Uterus (tissue), 2 donors: ENCODE measurements around the gene VSIG10L2.

ENCODE experiments used
- POLR2A ChIP-seq, 2 donors: fragments of 450-650 bp; IDR thresholded peaks; one replicate each; pipeline ENCODE4 v1.6.1; 2016; ENCODE audit warnings: antibody characterized with exemption in 2 of 2, mild to moderate bottlenecking in 1 of 2, moderate library complexity in 1 of 2
- TF ChIP-seq, protein P1 (sequence below), 4 experiments: fragments of 200-600 bp in 2 of 4; fragments of 450-650 bp in 2 of 4; sonication (generic) in 2 of 4; IDR thresholded peaks; one replicate each; pipeline ENCODE4 v1.5.1; 2016 to 2019; ENCODE audit warnings: antibody characterized with exemption in 4 of 4, mild to moderate bottlenecking in 2 of 4, moderate library complexity in 1 of 4

DNA sequence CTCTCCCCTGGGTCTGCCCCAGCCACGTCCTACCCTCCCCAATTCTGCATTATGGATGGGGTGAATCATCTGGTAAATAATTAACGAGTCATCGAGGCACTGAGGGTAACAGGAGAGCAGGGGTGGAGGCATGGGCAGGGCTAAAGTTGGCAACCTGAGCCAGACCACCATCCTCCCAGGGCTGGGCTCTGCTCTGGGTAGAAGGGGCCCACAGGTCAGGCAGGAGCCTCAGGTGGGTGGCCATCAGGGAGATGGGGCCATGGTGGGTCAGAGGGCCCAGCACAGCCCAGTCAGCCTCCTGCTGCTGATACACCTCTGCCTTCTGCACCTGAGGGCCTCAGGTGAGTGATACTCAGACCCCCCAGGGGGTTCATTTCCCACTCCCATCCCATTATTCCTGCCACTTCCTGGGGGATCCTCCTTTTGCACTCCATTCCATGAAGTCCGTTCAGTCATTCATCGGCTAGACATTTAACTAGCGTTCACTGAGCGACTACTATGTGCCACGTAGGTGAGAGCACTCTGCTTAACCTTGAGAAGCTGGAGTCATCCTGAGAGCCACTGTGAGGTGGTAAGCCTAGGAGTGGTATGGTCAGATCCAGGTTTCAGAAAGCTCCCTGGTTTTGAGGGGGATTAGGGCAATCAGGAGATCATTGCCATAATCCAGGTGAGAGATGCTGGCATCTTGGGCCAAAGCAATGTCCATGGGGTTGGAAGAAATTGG lies at the start of gene VSIG10L2:
- no peak for TF ChIP-seq POLR2A (IDR thresholded peaks at IDR 0.05)
- TF ChIP-seq, protein P1, sequence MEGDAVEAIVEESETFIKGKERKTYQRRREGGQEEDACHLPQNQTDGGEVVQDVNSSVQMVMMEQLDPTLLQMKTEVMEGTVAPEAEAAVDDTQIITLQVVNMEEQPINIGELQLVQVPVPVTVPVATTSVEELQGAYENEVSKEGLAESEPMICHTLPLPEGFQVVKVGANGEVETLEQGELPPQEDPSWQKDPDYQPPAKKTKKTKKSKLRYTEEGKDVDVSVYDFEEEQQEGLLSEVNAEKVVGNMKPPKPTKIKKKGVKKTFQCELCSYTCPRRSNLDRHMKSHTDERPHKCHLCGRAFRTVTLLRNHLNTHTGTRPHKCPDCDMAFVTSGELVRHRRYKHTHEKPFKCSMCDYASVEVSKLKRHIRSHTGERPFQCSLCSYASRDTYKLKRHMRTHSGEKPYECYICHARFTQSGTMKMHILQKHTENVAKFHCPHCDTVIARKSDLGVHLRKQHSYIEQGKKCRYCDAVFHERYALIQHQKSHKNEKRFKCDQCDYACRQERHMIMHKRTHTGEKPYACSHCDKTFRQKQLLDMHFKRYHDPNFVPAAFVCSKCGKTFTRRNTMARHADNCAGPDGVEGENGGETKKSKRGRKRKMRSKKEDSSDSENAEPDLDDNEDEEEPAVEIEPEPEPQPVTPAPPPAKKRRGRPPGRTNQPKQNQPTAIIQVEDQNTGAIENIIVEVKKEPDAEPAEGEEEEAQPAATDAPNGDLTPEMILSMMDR (IDR thresholded peaks at IDR 0.05) = no peak
